PC-3 (cell line): ENCODE measurements around the gene SLC3A2.

Experiments
- EZH2 ChIP-seq: fragments of 300-600 bp; sonication (generic); IDR thresholded peaks from one replicate; pipeline ENCODE4 v1.6.1; 2017; ENCODE audit warnings: antibody characterized with exemption, mild to moderate bottlenecking, low read length; ENCODE audit not compliant: unreplicated experiment
- EZH2phosphoT487 ChIP-seq: fragments of 300-600 bp; sonication (generic); IDR thresholded peaks from 2 replicates; pipeline ENCODE4 v1.6.1; 2018; ENCODE audit warnings: mild to moderate bottlenecking, antibody characterized with exemption, low read length, borderline replicate concordance
- TF ChIP-seq, protein P1 (sequence below): fragments of 300-600 bp; sonication (generic); conservative IDR thresholded peaks from 2 replicates; pipeline ENCODE4 v1.5.1; 2017; ENCODE audit warnings: antibody characterized with exemption, low read depth, mild to moderate bottlenecking, low read length

DNA sequence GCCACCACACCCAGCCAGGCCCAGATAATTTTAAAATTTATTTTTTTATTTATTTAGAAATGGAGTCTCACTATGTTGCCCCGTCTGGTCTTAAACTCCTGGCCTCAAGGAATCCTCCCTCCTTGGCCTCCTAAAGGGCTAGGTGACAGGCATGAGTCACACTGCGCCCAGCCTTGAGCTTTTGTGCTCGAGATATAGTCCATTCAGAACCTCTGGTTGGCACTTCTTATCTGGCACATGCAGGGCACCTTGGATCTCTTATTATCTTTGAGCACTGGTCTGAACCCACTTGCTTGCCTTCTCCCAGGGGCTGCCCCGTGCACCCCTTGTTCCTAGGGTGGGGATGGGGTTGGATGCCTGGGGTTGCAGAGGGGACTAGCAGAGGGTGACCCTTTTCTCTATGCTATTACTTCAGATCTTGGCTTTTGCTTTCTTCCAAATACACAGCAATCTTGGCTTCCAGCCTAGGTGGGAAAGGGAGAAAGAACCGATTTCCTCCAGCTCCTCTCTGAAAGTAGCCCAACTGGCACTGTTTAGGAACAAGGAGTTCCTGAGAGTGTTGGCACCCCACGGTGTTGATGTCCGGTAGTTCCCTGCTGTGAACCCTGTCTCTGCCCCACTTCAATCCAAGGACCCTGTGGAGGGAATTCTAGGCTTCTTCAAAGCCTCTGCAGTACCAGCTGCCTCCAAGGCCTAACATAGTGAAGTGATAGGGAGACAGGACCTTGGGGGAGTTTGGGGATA, 1.3 kb upstream of the SLC3A2 start:
- TF ChIP-seq EZH2 (no peak), EZH2phosphoT487 (no peak)
- TF ChIP-seq, protein P1, sequence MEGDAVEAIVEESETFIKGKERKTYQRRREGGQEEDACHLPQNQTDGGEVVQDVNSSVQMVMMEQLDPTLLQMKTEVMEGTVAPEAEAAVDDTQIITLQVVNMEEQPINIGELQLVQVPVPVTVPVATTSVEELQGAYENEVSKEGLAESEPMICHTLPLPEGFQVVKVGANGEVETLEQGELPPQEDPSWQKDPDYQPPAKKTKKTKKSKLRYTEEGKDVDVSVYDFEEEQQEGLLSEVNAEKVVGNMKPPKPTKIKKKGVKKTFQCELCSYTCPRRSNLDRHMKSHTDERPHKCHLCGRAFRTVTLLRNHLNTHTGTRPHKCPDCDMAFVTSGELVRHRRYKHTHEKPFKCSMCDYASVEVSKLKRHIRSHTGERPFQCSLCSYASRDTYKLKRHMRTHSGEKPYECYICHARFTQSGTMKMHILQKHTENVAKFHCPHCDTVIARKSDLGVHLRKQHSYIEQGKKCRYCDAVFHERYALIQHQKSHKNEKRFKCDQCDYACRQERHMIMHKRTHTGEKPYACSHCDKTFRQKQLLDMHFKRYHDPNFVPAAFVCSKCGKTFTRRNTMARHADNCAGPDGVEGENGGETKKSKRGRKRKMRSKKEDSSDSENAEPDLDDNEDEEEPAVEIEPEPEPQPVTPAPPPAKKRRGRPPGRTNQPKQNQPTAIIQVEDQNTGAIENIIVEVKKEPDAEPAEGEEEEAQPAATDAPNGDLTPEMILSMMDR = no peak
